Muscle of back (tissue), 11 donors: ENCODE measurements around the gene GADD45G. TPM values are rescaled to one million over a fixed set of nuclear protein-coding genes. Genes with fewer than 3 reads are reported as not detected.

Experiments used
- DNase-seq, 3 donors: peaks; one replicate each; pipeline versions ENCODE4 v3.0.0 to v3.0.0-alpha.2; 2013
- polyA plus RNA-seq, 10 donors: library from polyadenylated mRNA; unstranded; fragments of 120-200 nt; gene quantifications; one replicate each; pipeline ENCODE4 v1.2.1, GENCODE V29; 2013; ENCODE audit not compliant: insufficient read length in 10 of 10

The GADD45G gene
- polyA plus RNA-seq, 10 donors = 6.6 to 14.0 (median 8.4) TPM

DNA sequence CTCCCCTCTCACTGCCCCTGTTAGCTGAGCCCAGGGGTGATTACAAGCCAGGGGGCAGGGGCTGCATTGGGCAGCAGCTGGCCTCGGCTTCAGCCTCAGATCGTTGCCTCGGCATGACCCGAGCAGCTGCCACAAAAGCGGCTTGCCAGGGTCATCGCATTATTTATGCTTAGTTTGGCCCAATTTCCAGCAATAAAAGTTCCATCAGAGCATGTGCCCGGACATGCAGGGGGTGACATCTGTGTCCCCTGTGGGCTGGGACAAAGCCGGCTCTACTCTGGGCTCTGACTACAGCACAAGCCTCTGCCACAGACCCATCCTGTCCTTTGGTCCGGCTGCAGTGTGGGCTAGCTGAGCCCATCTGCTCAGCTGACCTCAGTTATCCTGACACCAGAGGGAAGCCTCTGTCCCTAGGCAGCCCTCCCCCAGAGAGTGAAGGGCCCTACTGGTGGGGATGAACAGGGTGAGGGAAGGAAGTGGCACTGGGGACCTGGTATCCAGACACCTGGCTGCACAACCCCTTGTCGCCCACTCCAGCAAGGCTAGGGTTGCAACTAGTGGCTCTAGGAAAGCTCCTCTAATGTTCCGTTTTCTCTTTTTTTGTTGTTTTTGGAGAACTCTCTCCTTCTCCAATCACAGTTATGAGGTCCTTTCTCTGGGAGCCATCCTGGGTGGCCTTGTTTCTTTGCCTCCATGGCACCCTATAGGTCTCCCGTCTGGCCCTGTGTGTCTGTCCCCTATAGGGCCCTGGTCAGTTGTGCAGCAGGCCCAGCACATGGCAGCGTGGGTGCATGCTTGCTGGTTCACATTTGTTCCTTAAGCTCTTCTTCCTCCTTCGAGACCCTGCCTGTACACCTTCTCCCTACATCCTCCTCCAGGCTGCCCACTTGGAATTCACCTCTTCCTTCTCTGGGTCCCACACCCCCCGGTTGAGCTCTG, 13.3 kb upstream of the GADD45G start:
- no peak for DNase-seq

- DNase-seq = no peak
Observed at GRCh38 chr9:89592213-89592815, 12.5 kb upstream of the GADD45G start.

- DNase-seq = no peak
Observed at GRCh38 chr9:89592963-89593726, 11.7 kb upstream of the GADD45G start.

GRCh38 chr9:89593727-89594427, 10.9 kb upstream of the GADD45G start:
- peak in 1 of 3 donors; percentile 54 for DNase-seq

DNA sequence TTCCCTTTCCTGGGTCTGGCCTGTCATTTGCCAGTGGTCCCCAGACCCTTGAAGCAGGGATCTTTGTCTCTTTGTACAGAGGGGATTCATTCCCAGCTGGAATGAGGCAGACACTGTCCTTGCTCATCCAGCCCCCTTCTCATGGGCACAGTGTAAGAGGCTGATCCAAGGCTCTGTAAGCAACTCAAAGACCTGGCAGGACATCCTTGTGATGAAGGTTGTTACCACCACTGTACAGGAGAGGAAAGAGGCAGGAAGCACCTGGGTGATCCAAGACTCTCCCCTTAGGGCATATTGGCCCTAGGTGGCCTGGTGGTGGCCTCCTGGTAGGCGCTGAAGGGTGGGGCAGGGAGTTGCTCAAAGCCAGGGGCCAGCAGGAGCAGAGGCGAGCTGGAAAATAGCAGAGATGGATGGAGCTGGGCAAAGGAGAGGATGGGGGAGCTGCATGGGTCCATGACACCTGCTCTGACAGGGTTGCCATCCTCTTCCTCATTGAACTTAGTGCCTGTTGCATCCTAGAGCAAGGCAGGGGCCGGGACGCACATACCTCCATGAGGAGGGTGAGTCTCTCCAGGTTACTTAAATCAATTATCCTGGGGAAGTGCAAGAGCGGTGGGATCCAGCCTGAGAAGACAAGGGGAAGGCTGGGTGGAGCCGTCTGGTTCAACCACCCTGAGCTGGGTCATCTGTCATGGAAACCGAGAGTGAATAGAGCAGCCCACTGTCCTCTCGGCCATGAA, 9.8 kb upstream of the GADD45G start:
- DNase-seq = no peak

- no peak for DNase-seq
Observed at GRCh38 chr9:89595646-89596045, 9.2 kb upstream of the GADD45G start.

DNA sequence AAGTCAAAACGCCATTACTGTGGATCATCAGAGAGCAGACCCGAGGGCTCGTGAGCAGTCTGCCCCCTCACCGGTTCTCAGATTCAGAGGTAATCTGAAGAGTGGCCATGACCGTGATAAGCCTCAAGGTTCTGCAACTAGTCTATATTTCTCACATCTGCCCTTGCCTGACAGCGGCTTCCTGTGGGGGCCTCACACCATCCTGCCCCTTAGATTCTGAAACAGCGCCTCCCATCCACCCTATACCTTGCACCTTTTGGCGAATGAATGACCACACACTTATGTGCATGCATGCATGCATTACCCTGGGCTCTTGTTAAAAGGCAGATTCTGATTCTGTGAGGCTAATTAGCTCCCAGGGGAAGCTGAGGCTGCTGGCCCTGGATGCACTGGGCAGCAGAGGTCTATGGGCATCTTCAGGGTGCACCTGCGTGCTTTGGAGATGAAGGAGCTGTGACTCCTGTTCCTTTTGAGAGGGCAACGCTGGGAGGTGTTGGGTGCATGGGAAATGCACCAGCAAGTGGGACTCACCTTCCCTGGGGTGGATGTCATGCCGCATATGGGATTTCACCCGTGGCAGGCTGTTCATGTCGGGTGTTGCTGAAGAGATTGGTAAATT, 7.8 kb upstream of the GADD45G start:
- no peak for DNase-seq

DNA sequence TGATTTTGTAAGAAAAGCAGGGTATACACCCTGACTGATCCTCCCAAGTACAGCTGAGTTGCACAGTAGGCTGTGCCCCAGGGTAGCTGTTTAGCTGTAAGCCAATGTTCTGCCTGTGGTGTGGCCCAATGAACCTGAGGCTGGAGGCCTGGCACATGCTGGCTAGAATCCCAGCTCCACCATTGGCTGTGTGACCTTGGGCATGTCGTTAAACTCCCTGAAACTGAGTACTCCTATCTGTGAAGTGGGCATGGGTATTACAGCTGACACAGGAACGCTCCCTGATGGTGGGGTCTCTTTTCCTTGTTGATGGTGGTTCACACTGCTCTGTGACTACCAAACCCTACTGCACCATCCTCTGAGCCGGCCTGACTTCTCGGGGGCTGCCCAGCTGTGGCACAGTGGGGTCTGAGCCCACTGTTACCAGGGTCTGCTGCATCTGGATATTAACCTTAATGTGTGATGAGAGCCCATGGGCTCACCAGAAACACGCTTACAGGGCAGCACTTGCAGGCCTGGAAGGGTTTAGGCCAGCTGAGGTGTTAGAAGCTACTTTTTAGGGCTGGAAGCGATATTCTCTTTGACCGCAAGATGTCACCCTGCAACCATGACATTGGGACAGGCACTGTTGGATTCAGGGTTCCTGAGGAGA, 7.0 kb upstream of the GADD45G start:
- DNase-seq = peak; percentile 66 to 84 (median 79)

DNA sequence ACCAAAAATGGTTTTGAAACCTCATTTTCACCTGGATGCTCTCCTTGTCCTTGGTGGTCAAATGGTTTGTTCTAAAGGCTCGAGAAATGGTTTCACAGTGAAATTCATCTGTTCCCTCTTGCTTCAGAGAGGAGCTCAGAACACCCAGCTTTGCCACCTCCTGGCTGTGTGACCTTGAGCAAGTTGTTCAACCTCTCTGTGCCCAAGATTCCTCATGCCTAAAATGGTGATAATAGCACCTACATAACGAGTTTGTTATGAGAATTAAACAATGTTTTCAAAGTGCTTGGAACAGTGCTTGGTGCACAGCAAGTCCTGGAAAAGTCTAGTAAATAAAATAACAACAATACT, 6.5 kb upstream of the GADD45G start:
- no peak for DNase-seq

DNA sequence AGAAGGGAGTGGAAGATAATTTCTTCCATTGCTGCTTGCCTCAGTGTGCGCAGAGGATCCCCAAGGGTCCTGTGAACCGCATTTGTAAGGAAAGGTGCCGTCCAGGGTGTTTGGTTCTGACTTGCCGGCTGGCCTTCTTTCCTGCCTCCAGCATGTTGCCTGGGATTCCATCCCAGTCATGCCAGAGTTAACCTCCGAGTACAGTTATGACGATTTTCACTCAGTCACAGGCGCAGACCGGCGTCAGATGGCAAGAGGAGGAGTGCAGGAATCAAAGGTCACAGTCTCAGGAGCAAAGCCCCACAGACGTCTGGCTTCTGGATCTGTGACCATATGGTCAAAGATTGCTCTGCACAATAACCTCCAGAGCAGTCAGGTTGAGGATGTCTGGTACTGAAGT, 5.9 kb upstream of the GADD45G start:
- no peak for DNase-seq

DNA sequence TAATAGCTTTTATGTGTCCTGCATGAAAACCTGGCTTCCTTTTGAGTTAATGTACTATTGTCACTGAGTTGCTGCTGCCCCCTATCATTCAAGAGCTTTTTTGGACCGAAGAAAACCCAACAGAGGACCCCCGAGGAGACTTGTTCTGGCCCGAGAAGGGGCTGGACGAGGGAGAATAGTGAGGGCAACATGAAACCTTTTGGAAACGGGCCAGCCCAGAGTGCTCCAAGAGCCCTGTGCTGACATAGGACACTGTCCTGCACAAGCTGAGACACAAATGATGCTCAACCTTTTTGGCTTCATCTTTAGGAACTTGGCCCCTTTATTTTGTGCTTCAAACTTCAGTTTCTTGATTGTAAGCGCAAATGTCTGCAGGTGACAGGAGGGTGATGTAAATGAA, 4.0 kb upstream of the GADD45G start:
- no peak for DNase-seq

DNA sequence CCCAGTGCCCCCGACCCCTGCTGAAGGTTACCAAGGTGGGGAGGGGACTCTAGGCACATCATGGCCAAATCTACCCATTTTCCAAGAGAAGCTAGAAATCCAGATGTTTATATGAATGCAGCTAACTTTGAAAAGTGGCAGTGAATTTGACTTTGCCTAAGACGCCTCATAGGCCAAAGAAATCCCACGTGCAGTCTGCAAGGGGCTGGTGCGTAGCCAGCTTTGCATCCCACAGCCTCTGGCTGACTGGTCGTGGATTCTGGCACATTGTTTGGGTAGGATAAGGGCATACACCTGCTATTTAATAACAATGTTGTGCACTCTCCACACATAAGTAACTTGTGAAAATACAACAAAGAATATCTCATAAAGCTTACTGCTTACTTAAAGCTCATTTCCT, 3.5 kb upstream of the GADD45G start:
- no peak for DNase-seq

DNA sequence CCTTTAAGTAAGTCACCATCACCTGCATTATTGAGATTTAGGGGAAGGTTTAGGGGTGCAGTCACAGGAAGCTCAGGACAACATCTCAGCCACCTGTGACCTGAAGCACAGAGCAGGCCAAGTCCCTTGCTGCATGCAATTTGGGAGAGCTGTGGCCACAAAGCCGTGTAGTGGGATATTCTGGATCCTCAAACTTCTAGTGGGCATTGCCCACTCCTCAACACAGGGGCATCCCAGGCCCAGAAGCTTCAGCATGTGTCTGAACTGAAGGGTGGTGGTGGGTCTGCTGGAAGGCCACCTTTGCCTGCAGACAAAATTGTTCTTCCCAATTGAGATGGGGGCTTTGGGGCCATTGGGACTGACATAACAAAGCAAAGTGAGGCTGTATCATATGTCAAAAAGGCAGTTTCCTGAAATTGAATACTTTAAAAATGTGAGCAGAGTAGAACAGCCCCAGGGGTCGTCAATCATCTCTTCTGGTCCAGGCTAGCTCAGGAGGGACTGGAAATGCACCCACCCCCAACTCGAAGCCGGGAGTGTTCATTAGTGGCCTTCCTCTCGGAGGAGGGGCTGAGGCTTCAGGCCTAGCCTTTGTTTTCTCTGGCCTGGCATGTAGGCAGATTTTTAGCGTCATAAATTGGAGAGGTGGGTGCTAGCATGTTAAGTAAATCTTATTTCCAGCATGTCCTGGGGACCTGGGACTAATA, 2.8 kb upstream of the GADD45G start:
- DNase-seq = no peak

GRCh38 chr9:89602978-89603766, 1.6 kb upstream of the GADD45G start:
- DNase-seq = peak; percentile 83 to 94 (median 89)

GRCh38 chr9:89603767-89604665, 796 bp upstream of the GADD45G start:
- peak; percentile 57 to 83 (median 72) for DNase-seq

GRCh38 chr9:89605465-89606048, 745 bp downstream of the GADD45G start:
- peak; percentile 37 to 85 (median 61) for DNase-seq

- peak; percentile 38 to 82 (median 42) for DNase-seq
Observed at GRCh38 chr9:89606049-89606623, 1.3 kb downstream of the GADD45G start.
